ENCODE measurements around the gene SBF1.
"Not testable (repeated sequence)": the region's sequence is repeated elsewhere in the genome, so short reads cannot be mapped to it uniquely, and the experiment has no call there.

SBF1 gene

GRCh38 chr22:50474710-50475651, at the start of gene SBF1:
Gene SBF1, minus strand, starts transcription at chr22:50475035. Its CDS starts 195 bp downstream, at chr22:50474840.
- peak; percentile 93 for DNase-seq

GRCh38 chr22:50523806-50524675, 49.2 kb upstream of the SBF1 start:
- peak; percentile 79 for DNase-seq

DNA sequence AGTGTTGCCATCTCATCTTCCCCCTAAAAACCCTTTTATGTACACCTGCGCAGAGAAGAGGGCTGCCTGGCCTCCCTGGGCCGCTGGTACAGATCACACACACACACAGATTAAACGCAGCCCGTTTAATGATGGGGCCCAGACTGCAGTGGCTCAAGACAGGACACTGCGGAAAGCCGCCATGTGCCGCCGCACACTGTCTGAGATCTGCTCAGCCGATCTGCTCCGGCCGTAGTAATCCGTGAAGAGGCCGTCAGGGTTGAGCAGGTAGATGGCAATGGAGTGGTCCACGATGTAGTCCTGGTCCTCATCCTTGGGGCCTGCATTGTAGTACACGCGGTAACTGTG, 48.6 kb upstream of the SBF1 start:
- DNase-seq = no peak

- no peak for DNase-seq
Observed at GRCh38 chr22:50522806-50523438, 48.1 kb upstream of the SBF1 start.

DNA sequence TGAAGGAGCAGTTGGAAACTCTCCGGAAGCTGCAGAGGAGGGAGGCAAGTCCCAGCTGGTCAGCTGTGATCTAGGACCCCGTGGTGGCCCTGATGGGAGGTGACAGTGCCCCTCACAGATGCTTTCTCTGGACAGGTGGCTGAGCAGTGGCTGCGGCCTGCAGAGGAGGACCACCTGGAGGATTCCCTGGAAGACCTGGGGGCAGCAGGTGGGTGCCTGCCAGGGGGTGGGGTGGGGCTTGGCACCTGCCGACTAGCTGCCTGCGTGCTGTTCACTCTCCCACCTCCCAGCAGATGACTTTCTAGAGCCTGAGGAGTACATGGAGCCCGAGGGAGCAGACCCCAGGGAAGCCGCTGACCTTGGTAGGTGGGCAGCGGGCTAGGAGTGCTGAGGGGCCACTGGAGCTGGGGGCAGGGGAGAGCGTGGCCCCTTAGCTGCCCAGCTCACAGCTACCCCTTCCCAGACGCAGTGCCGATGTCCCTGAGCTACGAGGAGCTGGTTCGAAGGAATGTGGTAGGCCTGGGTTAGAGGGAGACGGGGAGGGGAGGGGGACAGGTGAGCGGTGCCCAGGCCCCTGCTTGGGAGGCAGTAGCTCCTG, 47.5 kb upstream of the SBF1 start:
- no peak for DNase-seq

DNA sequence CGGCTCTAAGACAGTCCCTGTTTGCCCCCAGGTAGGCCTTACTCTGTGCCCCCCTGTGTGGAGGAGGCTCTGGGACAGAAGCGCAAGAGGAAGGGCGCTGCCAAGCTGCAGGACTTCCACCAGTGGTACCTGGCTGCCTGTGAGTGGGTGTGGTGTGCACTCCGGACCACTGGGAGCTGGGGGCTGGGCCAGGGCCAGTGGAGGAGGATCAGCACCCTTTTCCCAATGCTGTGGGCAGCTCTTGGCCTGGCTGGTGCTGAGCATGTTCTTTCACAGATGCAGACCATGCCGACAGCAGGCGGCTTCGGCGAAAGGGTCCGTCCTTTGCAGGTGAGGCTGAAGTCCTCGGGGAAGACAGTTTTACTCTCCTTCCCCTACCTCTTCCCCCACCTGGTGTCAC, 46.9 kb upstream of the SBF1 start:
- DNase-seq = no peak

- no peak for DNase-seq
Observed at GRCh38 chr22:50520826-50521453, 46.1 kb upstream of the SBF1 start.

- not testable (repeated sequence) for DNase-seq
Observed at GRCh38 chr22:50520184-50520583, 45.3 kb upstream of the SBF1 start.

DNA sequence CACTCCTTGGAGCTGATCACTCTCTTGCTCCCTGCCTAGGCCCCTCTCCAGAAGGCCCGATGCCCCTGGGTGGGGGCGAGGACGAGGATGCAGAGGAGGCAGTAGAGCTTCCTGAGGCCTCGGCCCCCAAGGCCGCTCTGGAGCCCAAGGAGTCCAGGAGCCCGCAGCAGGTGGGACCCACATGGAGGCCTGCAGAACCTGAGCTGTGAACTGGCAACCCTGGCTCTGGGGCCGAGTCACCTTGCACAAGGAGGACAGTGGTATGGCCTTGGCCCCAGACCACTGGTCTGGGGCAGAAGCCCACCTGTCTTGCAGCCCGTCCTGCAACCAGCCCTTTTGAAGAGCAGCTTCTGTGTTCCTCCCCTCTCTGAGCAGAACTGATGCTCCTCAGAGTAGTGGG, 44.3 kb upstream of the SBF1 start:
- no peak for DNase-seq

DNA sequence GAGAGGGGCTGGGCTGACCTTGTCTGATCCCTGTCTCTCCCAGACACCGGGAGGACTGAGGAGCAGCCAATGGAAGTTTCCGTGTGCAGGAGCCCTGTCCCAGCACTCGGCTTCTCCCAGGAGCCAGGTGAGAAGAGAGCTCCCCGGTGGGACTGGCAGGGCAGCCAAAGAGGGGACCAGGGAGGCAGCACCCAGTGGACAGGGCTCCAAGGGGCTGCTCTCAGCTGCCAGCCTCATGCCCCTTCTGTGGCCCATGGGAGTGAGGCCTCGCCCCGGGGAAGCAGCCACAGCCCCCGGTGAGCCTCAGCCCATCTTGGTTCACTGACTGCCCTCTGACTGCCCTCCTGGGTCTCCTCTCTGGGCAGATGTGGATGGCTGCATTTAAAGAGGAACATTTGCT, 43.8 kb upstream of the SBF1 start:
- no peak for DNase-seq

GRCh38 chr22:50517495-50518260, 42.8 kb upstream of the SBF1 start:
- no peak for DNase-seq

DNA sequence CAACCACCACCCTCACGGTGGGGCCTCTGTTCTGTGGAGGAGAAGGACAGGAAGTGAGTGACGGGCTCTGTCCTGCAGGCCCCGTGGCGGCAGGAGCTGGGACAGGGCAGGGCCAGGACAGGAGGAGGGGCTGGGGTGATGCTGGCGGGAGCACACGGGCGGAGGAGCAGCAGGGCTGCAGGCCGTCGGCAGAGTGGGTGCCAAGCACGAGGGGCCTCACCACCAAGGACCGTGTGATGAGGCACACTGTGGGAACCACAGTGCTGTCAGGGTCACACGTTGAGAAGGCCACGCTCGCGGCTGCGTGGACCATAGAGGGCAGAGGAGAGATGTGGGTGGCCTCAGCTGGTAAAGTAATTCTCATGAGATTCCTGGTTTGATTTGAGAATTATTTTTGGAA, 42.1 kb upstream of the SBF1 start:
- no peak for DNase-seq

GRCh38 chr22:50516068-50516467, 41.2 kb upstream of the SBF1 start:
- DNase-seq = no peak

DNA sequence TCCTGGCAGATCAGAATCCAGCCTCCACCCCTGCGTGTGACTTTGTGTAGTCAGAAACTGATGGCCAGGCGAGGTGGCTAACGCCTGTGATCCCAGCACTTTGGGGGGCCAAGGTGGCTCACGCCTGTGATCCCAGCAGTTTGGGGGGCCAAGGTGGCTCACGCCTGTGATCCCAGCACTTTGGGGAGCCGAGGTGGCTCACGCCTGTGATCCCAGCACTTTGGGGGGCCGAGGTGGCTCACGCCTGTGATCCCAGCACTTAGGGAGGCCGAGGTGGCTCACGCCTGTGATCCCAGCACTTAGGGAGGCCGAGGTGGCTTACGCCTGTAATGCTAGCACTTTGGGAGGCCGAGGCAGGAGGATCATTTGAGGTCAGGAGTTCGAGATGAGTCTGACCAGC, 38.3 kb upstream of the SBF1 start:
- DNase-seq = no peak

DNA sequence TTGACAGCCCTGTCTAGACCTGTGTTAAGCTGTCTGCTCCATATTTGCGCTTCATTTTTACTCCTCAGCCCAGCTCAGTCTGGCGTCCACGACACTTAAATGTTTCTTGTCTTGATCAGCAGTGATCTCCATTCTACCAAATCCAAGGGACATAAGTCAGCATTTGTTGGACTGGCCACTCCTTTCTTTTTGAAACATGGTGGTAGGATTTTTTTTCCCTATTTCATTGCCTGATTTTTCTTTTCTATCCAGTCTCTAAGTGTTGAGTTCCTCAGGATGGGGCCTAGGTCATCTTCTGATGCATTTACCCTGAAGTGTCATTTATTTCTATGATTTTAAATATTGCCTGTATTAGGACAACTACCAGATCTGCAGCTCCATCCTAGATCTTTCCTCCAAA, 34.1 kb upstream of the SBF1 start:
- DNase-seq = no peak

DNA sequence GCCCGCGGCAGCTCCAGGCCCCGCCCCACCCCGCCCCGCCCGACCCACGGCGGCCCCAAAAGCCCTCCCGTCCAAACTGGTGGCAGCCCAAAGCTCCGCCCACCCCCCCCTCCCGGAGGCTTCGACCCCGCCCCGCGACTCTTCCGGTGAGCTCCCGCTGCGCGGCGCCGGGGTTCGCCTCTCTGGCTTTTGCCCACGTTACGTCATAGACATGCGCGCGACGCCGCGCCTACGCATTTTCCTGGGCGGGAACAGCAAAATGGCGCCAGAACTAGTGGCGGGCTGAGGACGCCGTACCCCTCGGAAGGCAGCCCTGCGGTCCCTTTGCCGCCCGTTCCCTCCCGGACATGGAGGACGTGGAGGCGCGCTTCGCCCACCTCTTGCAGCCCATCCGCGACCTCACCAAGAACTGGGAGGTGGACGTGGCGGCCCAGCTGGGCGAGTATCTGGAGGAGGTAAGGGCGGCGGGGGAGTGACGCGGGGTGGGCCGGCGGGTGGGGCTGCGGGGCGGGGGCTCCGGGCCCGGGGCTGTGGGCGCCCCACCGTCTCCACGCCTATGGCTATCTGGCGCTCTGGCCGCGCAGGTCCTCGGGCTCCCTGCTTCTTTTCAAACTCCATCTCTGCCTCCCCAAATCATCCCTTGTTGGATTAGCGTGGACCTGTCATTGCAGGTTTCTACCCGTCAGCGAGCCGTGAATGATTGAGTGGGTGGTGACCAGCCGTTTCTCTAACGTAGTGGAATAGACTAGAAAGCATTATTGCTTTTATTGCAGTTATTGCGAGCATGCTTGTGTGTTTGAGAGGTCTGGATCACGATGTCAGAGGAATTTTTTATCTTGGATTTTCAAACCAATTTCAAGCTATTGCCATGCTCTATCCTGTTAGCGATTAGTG, 33.4 kb upstream of the SBF1 start, which contains the start of gene NCAPH2:
Gene NCAPH2, plus strand, starts transcription at position 234 of the 894 bp plus-strand sequence. Its CDS starts 114 bp downstream, at position 348.
- peak; percentile 97 for DNase-seq

DNA sequence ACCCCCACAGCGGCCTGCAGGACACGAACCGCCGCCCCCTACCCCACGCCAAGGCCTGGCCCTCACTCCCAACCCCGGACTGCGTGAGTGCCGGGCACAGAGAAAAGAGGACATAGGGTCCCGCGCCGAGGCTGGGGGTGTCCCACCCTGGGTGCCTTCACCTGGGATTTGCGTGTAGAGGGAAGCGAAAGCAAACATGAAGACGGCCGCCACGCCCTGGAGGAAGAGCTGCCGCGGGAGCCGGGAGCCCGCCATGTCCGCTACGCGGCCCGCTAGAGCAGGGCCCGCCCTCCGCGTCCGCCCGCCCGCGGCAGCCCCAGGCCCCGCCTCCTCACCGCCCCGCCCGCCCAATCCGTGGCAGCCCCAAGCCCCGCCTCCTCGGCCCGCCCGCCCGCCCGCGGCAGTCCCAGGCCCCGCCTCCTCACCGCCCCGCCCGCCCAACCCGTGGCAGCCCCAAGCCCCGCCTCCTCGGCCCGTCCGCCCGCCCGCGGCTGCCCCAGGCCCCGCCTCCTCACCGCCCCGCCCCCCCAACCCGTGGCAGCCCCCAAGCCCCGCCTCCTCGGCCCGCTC, 32.7 kb upstream of the SBF1 start, which contains the start of gene LMF2:
Gene LMF2, minus strand, starts transcription at position 282 of the 570 bp plus-strand sequence. Its CDS starts 27 bp downstream, at position 255.
- peak; percentile 95 for DNase-seq

DNA sequence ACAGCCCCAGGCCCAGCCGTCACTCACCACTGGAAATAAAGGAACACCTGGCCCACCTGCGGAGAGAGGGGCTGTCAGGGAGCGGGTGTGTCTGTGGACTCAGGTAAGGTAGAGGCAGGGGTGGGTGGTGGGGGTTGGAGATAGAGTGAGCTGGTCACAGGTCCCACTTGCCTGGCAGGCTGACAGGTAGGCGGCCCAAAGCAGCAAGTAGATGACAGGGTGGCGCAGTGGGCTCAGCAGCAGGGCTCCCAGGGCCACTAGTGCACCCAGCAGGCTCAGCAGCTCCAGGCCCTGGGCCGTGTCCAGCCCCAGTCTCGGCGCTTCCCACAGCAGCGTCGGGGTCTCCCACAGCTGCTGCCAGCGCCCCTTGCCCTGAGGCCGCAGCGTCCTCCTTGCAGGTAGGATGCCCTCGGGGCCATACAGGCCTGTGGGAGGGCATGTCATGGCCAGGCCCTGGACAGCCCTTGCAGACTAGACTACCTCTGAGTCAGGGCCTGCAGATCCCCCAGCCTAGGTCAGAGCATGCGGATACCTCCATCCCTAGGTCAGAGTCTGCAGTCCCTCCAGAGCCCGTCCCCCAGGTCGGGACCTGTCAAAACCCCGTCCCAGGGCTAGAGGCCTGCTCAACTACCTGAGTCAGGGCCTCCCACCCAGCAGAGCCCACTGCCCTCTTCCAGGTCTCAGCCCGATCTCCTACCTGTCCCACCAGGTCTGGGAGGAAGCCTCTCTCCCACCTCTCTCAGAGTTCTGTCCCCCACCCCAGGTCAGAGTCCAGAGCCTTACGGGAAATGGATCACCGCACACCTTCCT, 32.0 kb upstream of the SBF1 start:
- DNase-seq = peak; percentile 38

All from DMS53 (cell line).